OCI-LY7 (cell line): Measurements from ENCODE around the gene IPCEF1.

Experiments used
- EZH2phosphoT487 ChIP-seq: fragments of 200-600 bp; sonication (generic); IDR thresholded peaks from 2 replicates; pipeline ENCODE4 v1.6.1; 2018; ENCODE audit warnings: low read depth, borderline replicate concordance, mild to moderate bottlenecking, mixed run types, antibody characterized with exemption, low read length, moderate library complexity, mixed read lengths
- TF ChIP-seq, protein P1 (sequence below): fragments of 200-600 bp; sonication (generic); conservative IDR thresholded peaks from 2 replicates; pipeline ENCODE4 v1.5.1; 2014; ENCODE audit warnings: mild to moderate bottlenecking, antibody characterized with exemption, low read length, moderate library complexity, mixed read lengths

DNA sequence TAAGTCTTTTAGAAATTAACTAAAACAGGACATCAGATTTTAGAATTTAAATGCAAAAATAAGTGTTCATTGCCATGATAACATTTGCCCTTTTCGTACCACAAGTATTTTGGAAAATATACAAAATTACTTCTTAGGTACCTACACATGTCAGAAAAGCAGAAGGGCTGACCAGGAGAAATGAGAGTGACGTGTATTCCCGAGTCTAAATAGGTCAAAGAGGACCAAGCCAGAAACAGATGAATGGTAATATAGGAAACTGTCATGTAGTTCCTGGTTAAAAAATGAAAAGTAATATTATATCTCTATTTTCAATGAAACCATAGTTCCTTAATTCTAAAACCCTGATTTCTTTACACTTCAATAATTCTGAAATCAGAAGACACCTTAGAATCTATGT, 126.2 kb downstream of the IPCEF1 start:
- TF ChIP-seq, protein P1, sequence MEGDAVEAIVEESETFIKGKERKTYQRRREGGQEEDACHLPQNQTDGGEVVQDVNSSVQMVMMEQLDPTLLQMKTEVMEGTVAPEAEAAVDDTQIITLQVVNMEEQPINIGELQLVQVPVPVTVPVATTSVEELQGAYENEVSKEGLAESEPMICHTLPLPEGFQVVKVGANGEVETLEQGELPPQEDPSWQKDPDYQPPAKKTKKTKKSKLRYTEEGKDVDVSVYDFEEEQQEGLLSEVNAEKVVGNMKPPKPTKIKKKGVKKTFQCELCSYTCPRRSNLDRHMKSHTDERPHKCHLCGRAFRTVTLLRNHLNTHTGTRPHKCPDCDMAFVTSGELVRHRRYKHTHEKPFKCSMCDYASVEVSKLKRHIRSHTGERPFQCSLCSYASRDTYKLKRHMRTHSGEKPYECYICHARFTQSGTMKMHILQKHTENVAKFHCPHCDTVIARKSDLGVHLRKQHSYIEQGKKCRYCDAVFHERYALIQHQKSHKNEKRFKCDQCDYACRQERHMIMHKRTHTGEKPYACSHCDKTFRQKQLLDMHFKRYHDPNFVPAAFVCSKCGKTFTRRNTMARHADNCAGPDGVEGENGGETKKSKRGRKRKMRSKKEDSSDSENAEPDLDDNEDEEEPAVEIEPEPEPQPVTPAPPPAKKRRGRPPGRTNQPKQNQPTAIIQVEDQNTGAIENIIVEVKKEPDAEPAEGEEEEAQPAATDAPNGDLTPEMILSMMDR = no peak
- TF ChIP-seq EZH2phosphoT487 = no peak
